Bronchial epithelial cell (primary cell): Measurements from ENCODE around the gene XAF1. TPM values are rescaled to one million over a fixed set of nuclear protein-coding genes. Genes with fewer than 3 reads are reported as not detected.

Experiments
- DNase-seq: peaks from one replicate; pipeline ENCODE4 v3.0.0-alpha.2; 2010; ENCODE audit warnings: low read depth
- FAIRE-seq: peaks from 2 replicates; lab custom pipeline; 2011; peaks lifted over from hg19 to GRCh38; lab: Jason Lieb, UNC
- H3K27me3 ChIP-seq: 2 replicates; pipeline ENCODE4 v1.5.1; 2011; ENCODE audit warnings: low read length; ENCODE audit not compliant: control insufficient read depth, insufficient read depth
- H3K36me3 ChIP-seq: 2 replicates; pipeline ENCODE4 v1.5.1; 2011; ENCODE audit warnings: low read length; ENCODE audit not compliant: control insufficient read depth, insufficient read depth
- H3K4me3 ChIP-seq: 2 replicates; pipeline ENCODE4 v1.5.1; 2011; ENCODE audit warnings: mild to moderate bottlenecking, low read depth, low read length, control low read depth
- total RNA-seq: library from RNA; depleted of rRNA; stranded (reverse); fragments of >200 nt; gene quantifications from 2 replicates; pipeline ENCODE4 v1.2.1, GENCODE V29; 2014
- TF ChIP-seq, protein P1 (sequence below): IDR thresholded peaks from 2 replicates; pipeline ENCODE4 v1.5.1; 2011; ENCODE audit warnings: mild to moderate bottlenecking, moderate library complexity, low read length, control low read depth, inconsistent platforms; ENCODE audit not compliant: insufficient read depth, severe bottlenecking

The XAF1 gene
- total RNA-seq, 1 donor from 2014 or later = 0.53 TPM

DNA sequence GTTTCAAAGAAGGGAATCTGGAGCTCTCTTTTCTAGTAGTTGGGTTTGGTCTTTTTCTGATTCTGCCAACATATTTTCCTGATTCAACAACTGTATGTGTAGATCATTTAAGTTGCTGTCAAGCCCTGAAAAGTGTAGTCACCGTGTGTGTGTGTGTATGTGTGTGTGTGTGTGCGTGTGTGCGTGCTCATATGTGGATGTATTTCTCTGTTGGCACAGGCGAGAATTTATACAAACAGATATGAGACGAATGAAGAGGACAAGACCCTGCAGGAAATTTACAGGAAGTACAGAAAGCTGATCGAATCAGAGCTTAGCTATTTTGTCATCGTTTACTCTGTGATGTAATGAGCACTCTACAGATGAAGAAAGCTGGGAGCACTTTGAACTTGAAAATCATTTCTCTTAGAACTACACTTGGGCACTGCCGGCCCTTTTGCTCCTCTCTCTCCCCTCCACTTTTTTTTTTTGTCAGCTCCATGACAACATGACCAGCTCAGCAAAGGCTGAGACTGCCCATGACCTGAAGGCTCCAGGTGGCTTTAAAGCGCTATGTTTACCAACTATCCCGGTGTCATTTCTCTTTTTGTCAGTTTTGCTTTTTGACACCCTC, 31.3 kb downstream of the XAF1 start:
- FAIRE-seq (peak; percentile 43), DNase-seq (peak; percentile 74)
- H3K36me3 ChIP-seq = no peaks in the 10 kb centered on the region
- peaks cover 1% of the 10 kb centered on the region for H3K27me3 ChIP-seq
- no peak overlapping the region for H3K4me3 ChIP-seq
- TF ChIP-seq, protein P1, sequence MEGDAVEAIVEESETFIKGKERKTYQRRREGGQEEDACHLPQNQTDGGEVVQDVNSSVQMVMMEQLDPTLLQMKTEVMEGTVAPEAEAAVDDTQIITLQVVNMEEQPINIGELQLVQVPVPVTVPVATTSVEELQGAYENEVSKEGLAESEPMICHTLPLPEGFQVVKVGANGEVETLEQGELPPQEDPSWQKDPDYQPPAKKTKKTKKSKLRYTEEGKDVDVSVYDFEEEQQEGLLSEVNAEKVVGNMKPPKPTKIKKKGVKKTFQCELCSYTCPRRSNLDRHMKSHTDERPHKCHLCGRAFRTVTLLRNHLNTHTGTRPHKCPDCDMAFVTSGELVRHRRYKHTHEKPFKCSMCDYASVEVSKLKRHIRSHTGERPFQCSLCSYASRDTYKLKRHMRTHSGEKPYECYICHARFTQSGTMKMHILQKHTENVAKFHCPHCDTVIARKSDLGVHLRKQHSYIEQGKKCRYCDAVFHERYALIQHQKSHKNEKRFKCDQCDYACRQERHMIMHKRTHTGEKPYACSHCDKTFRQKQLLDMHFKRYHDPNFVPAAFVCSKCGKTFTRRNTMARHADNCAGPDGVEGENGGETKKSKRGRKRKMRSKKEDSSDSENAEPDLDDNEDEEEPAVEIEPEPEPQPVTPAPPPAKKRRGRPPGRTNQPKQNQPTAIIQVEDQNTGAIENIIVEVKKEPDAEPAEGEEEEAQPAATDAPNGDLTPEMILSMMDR = no peak

DNA sequence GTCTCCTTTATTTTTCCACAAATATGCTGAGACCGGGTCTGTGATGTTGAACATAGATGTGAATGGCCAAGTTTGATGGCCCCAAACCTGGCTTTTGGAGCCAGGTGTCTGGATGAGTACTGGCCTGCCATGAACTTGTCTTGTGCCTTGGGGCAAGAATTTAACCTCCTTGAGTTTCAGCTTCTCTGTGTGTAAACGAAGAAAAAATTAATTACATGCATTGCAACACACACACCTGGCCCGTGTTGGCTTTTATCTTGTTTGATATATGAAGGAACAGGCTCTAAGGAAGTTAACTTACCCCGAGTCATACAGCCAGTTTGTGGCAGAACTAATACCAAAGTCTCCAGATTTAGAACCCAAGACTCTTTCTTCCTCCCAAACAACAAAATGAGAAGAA, 33.3 kb downstream of the XAF1 start:
- H3K36me3 ChIP-seq = no peaks in the 10 kb centered on the region
- DNase-seq (peak; percentile 73), FAIRE-seq (no peak)
- H3K4me3 ChIP-seq = no peak overlapping the region
- TF ChIP-seq, protein P1 = no peak
- peaks cover 1% of the 10 kb centered on the region for H3K27me3 ChIP-seq

DNA sequence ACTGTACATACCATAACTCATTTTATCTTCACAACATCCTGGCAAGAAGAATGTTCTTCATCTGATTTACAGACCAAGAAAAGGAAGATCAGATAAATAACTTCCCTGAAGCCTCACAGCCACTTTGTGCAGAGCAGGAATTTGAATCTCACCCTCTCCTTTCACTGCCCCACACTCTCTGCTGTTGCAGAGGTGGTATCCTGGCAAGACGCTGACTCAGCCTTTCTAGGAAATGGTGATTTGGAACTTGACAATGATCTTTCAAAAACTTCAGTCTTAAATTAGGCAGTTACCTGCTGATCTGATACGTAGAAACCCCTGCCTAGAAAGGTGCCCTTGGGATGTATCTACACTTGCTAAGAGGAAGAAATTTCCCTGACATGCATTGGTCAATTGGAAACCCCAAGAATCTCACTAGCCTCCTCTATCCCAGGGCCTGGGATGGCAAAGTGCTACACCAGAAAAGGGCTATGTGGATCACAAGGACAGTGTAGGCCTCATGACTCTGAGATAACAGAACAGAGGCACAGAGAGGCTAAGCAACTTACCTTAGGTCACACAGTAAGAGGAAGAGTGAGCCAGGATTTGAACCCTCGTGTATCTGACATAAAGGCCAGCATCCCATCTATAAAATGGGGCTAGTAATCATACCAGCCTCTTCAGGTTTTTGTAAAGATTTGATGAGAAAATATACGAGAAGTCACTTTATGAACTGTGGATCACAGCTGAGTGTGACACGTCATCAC, 38.1 kb downstream of the XAF1 start:
- H3K4me3 ChIP-seq = no peak overlapping the region
- TF ChIP-seq, protein P1 = no peak
- no peaks in the 10 kb centered on the region for H3K36me3 ChIP-seq
- H3K27me3 ChIP-seq = peaks cover 3% of the 10 kb centered on the region
- FAIRE-seq (no peak), DNase-seq (no peak)

DNA sequence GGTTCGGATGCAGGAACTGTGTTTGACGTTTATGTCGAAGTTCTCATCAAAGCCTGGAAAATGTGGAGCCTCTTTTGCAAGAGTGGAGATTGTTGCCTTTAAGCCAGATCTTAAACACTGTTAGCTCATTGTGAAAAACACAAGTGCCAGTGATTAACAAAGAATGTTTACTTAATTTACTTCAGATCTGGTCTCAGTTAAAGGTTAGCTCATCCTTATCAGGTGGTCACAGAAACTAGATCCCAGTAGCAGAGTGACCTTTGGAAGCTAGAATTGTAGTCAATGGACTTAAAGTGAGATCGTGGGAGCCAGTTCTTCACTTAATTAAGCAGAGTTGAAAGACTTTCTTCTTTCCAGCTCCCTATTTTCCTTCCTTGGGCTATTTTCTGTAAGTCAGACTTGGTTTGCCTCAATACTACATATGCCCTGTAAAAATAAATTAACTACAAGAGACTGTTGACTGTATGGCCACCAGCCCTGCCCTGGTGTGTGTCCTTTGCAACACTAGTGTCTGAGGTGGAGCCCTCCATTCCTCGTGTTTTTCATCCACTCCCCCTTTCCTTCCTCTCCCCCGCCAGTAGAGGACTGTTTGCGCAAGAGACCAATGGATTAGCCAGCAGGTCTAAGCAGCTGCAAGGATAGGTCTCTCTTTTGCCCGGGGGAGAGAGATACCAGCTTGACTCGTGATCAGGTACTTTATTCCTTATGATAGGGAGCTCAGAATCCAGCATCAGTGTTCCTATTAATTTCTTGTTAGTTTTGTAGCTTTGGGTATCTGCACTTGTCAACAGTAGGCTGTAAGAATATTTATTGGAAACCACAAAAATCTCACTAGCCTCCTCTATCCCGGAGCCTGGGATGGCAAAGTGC, 40.4 kb downstream of the XAF1 start:
- TF ChIP-seq, protein P1 = no peak
- no peak overlapping the region for H3K4me3 ChIP-seq
- H3K27me3 ChIP-seq = peaks cover 2% of the 10 kb centered on the region
- DNase-seq = peak; percentile 59
- peak; percentile 28 for FAIRE-seq
- no peaks in the 10 kb centered on the region for H3K36me3 ChIP-seq

DNA sequence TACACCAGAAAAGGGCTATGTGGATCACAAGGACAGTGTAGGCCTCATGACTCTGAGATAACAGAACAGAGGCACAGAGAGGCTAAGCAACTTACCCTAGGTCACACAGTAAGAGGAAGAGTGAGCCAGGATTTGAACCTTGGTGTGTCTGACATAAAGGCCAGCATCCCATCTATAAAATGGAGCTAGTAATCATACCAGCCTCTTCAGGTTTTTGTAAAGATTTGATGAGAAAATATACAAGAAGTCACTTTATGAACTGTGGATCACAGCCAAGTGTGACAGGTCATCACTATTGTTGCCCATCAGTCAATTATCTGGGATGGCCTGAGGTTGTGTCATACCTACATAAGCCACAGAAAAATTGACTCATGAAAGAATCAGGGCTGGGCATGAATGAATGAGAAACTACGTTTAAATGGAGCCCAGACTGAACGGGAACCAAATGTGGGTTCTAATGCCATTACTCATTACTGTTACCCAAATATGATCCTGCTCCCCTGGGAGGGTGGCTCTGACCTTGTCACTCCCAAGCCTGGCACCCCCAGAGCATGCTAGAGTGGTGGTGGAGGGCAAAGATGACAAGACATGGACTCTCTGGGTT, 41.1 kb downstream of the XAF1 start:
- no peaks in the 10 kb centered on the region for H3K36me3 ChIP-seq
- FAIRE-seq (peak; percentile 99), DNase-seq (peak; percentile 96)
- peaks cover 2% of the 10 kb centered on the region for H3K27me3 ChIP-seq
- H3K4me3 ChIP-seq = no peak overlapping the region
- TF ChIP-seq, protein P1 = no peak
